Neural progenitor cell (in vitro differentiated cells): Measurements from ENCODE around the gene ALPL. TPM values are rescaled to one million over a fixed set of nuclear protein-coding genes. Genes with fewer than 3 reads are reported as not detected.

Experiments
- DNase-seq: peaks from one replicate; pipeline ENCODE4 v3.0.0-alpha.2; 2016; ENCODE audit warnings: low spot score
- H2AFZ ChIP-seq: fragments of 200-600 bp; sonication (generic); replicated peaks from 2 replicates; pipeline ENCODE4 v1.6.1; 2016; ENCODE audit warnings: antibody characterized with exemption
- H3F3A ChIP-seq: fragments of 200-600 bp; sonication (generic); 2 replicates; pipeline ENCODE4 v1.6.1; 2016; ENCODE audit warnings: antibody characterized with exemption, low read depth
- H3K27ac ChIP-seq: fragments of 200-600 bp; sonication (generic); 2 replicates; pipeline ENCODE4 v1.5.1; 2016; ENCODE audit warnings: mild to moderate bottlenecking
- H3K27me3 ChIP-seq: fragments of 200-600 bp; sonication (generic); 2 replicates; pipeline ENCODE4 v1.6.1; 2016; ENCODE audit warnings: mild to moderate bottlenecking, moderate library complexity
- H3K36me3 ChIP-seq: fragments of 200-600 bp; sonication (generic); 2 replicates; pipeline ENCODE4 v1.5.1; 2016
- H3K4me1 ChIP-seq: fragments of 200-600 bp; sonication (generic); 2 replicates; pipeline ENCODE4 v1.6.1; 2016; ENCODE audit warnings: mixed run types
- H3K4me2 ChIP-seq: fragments of 200-600 bp; sonication (generic); 2 replicates; pipeline ENCODE4 v1.6.1; 2016
- H3K4me3 ChIP-seq: fragments of 200-600 bp; sonication (generic); 2 replicates; pipeline ENCODE4 v1.5.1; 2016
- H3K79me2 ChIP-seq: fragments of 200-600 bp; sonication (generic); 2 replicates; pipeline ENCODE4 v1.6.1; 2016; ENCODE audit warnings: low read depth
- H3K9ac ChIP-seq: fragments of 200-600 bp; sonication (generic); 2 replicates; pipeline ENCODE4 v1.6.1; 2016
- H3K9me3 ChIP-seq: fragments of 200-600 bp; sonication (generic); 2 replicates; pipeline ENCODE4 v1.5.1; 2016; ENCODE audit warnings: low read depth
- H4K20me1 ChIP-seq: fragments of 200-600 bp; sonication (generic); 2 replicates; pipeline ENCODE4 v1.6.1; 2016; ENCODE audit warnings: low read depth
- H3K27ac Mint-ChIP-seq: 3 replicates; pipeline ENCODE4 v1.8.0; 2021; ENCODE audit warnings: mixed read lengths
- H3K27me3 Mint-ChIP-seq: 2 replicates; pipeline ENCODE4 v1.8.0; 2022; ENCODE audit warnings: low read depth, mild to moderate bottlenecking, inconsistent platforms, moderate library complexity, mixed read lengths; ENCODE audit not compliant: insufficient read depth
- H3K36me3 Mint-ChIP-seq: 3 replicates; pipeline ENCODE4 v1.8.0; 2021; ENCODE audit warnings: mixed read lengths
- H3K4me1 Mint-ChIP-seq: 3 replicates; pipeline ENCODE4 v1.8.0; 2021; ENCODE audit warnings: mixed read lengths
- H3K4me3 Mint-ChIP-seq: 3 replicates; pipeline ENCODE4 v1.8.0; 2021; ENCODE audit warnings: mild to moderate bottlenecking, moderate library complexity, mixed read lengths
- H3K9me3 Mint-ChIP-seq: 3 replicates; pipeline ENCODE4 v1.8.0; 2020; ENCODE audit warnings: mixed read lengths
- EZH2 ChIP-seq: fragments of 200-600 bp; sonication (generic); IDR thresholded peaks from 2 replicates; pipeline ENCODE4 v1.6.1; 2017; ENCODE audit warnings: antibody characterized with exemption, mild to moderate bottlenecking, moderate library complexity
- EZH2phosphoT487 ChIP-seq: fragments of 200-600 bp; sonication (generic); IDR thresholded peaks from 2 replicates; pipeline ENCODE4 v1.6.1; 2017; ENCODE audit warnings: antibody characterized with exemption
- total RNA-seq: library from RNA; depleted of rRNA; stranded (reverse); fragments of >200 nt; gene quantifications from 2 replicates; pipeline ENCODE4 v1.2.3, GENCODE V29; 2015; ENCODE audit warnings: low replicate concordance
- TF ChIP-seq, protein P1 (sequence below): fragments of 200-600 bp; sonication (generic); IDR thresholded peaks from 2 replicates; pipeline ENCODE4 v1.5.1; 2017; ENCODE audit warnings: antibody characterized with exemption, mild to moderate bottlenecking

ALPL gene
- total RNA-seq, 1 donor from 2014 or later = 51.3 TPM

DNA sequence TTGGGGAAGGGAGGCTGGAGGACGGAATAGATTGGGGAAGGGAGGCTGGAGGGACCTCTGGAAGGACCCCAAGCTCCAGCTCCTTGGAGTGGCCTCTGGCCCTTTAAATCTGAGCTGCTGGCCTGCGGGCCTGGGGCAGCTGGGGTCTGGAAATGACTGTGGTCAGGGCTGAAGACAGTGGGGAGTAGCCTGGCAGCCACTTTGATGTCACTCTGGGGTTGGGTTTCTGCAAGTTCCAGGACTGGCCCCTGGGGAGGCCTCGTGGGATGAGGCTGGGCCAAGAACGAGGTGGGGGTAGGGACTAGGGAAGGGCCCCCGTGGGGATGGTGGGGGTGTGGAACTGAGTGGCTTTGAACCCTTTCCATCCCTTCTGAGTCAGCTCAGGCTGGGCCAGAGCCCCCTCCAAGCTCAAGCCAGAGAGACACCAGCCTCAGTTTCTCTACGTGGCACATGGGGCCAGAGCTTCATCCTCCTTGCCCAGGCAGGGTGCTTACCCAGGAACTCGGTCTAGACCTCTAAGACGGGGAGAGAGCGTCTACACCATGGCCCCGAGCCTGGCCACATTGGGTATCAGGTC is 59.7 kb downstream of the ALPL start:
- Histone ChIP-seq H3K4me1 (no peaks in the 10 kb centered on the region), H3K79me2 (no peaks in the 10 kb centered on the region), H3K9me3 (no peaks in the 10 kb centered on the region), H3F3A (peaks cover 13% of the 10 kb centered on the region), H3K9ac (no peak overlapping the region), H3K27ac (no peak overlapping the region), H3K4me3 (no peak overlapping the region), H3K27me3 (no peaks in the 10 kb centered on the region), H4K20me1 (peaks cover 7% of the 10 kb centered on the region), H3K36me3 (no peaks in the 10 kb centered on the region), H2AFZ (no peak overlapping the region), H3K4me2 (no peak overlapping the region)
- no peaks in the 10 kb centered on the region for H3K36me3 Mint-ChIP-seq
- TF ChIP-seq, protein P1, sequence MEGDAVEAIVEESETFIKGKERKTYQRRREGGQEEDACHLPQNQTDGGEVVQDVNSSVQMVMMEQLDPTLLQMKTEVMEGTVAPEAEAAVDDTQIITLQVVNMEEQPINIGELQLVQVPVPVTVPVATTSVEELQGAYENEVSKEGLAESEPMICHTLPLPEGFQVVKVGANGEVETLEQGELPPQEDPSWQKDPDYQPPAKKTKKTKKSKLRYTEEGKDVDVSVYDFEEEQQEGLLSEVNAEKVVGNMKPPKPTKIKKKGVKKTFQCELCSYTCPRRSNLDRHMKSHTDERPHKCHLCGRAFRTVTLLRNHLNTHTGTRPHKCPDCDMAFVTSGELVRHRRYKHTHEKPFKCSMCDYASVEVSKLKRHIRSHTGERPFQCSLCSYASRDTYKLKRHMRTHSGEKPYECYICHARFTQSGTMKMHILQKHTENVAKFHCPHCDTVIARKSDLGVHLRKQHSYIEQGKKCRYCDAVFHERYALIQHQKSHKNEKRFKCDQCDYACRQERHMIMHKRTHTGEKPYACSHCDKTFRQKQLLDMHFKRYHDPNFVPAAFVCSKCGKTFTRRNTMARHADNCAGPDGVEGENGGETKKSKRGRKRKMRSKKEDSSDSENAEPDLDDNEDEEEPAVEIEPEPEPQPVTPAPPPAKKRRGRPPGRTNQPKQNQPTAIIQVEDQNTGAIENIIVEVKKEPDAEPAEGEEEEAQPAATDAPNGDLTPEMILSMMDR = no peak
- TF ChIP-seq EZH2phosphoT487 (no peak), EZH2 (no peak)
- H3K9me3 Mint-ChIP-seq = no peaks in the 10 kb centered on the region
- H3K27me3 Mint-ChIP-seq = peaks cover 6% of the 10 kb centered on the region
- peaks cover 35% of the 10 kb centered on the region for H3K4me1 Mint-ChIP-seq
- H3K27ac Mint-ChIP-seq = peak overlapping the region; percentile 90
- no peak overlapping the region for H3K4me3 Mint-ChIP-seq
- DNase-seq = no peak

DNA sequence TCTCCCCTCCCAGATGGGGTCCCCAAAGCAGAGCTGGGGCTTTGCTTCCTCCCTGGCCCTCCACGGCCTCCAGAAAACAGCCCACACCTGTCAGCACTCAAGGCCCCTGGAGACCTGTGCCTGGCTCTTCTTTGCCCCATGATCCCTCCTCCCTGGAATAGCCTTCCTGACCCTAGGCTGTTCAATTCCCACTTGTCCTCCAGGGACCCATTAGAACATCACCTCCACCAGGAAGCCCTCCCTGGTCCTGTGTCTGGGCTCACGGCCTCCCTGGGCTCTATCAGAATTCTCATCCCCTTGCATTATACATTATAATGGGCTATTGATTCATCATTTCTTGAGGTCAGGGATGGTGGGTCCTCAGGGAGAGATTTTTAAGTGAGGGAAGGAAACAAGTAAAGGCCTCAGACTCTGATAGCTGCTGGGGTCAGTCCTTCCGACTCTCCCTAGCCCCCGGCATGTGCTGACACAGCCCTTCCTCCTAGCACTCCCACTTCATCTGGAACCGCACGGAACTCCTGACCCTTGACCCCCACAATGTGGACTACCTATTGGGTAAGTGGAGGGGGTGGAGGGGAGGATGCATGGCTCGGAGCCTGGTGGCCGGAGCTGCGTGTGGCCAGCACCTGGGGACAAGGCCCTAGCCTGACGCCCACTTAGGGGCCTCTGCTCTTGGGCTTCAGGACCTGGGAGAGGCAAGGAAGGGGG is 60.8 kb downstream of the ALPL start:
- Histone ChIP-seq H3K4me1 (peaks cover 9% of the 10 kb centered on the region), H3K27me3 (no peaks in the 10 kb centered on the region), H3K4me3 (no peak overlapping the region), H3K27ac (no peak overlapping the region), H2AFZ (no peak overlapping the region), H3K9me3 (no peaks in the 10 kb centered on the region), H3K9ac (no peak overlapping the region), H4K20me1 (no peaks in the 10 kb centered on the region), H3K36me3 (no peaks in the 10 kb centered on the region), H3F3A (peaks cover 24% of the 10 kb centered on the region), H3K79me2 (no peaks in the 10 kb centered on the region), H3K4me2 (no peak overlapping the region)
- Mint-ChIP-seq H3K36me3 (no peaks in the 10 kb centered on the region), H3K4me1 (peaks cover 43% of the 10 kb centered on the region), H3K4me3 (peak overlapping the region; percentile 60), H3K27me3 (peaks cover 6% of the 10 kb centered on the region), H3K27ac (peak overlapping the region; percentile 57), H3K9me3 (no peaks in the 10 kb centered on the region)
- TF ChIP-seq EZH2 (no peak), EZH2phosphoT487 (no peak)
- TF ChIP-seq, protein P1 = no peak
- DNase-seq = no peak

DNA sequence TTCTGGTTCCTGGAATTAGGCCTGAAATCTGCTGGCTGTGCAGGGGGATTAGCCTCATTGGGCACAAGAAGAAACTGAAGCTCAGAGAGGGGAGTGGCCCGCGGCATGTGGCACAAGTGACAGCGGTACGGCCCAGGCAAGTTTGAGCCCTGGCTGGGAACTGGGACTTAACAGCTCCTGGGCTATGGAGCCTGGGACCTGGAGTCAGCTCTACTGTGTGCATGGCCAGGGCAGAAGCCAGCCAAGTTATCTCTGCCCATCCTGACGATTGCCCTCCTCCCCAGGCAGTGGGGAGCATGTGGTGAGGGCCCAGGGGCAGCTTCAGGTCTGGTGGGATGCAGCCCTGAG is 61.3 kb downstream of the ALPL start:
- no peak for TF ChIP-seq EZH2phosphoT487
- TF ChIP-seq, protein P1 = no peak
- TF ChIP-seq EZH2 = no peak
- H3K27ac Mint-ChIP-seq = no peak overlapping the region
- Histone ChIP-seq H3K9me3 (no peaks in the 10 kb centered on the region), H3K9ac (no peak overlapping the region), H3K36me3 (no peaks in the 10 kb centered on the region), H3K4me1 (peaks cover 13% of the 10 kb centered on the region), H3K4me3 (no peak overlapping the region), H3K27ac (no peak overlapping the region), H3K27me3 (no peaks in the 10 kb centered on the region), H4K20me1 (no peaks in the 10 kb centered on the region), H3K79me2 (no peaks in the 10 kb centered on the region), H3K4me2 (no peak overlapping the region), H2AFZ (no peak overlapping the region), H3F3A (peaks cover 28% of the 10 kb centered on the region)
- no peak overlapping the region for H3K4me3 Mint-ChIP-seq
- H3K36me3 Mint-ChIP-seq = no peaks in the 10 kb centered on the region
- H3K9me3 Mint-ChIP-seq = no peaks in the 10 kb centered on the region
- DNase-seq = no peak
- peaks cover 6% of the 10 kb centered on the region for H3K27me3 Mint-ChIP-seq
- H3K4me1 Mint-ChIP-seq = peaks cover 44% of the 10 kb centered on the region
